ENCODE results near the gene VPS45. TPM values are rescaled to one million over a fixed set of nuclear protein-coding genes. Genes with fewer than 3 reads are reported as not detected.

The VPS45 gene
- total and polyA plus RNA-seq, 2 of the 13 experiments (the other 11 are each of a cell fraction or from before 2014, with no cell fraction given), result 15.2 to 25.2 TPM

- TF ChIP-seq, protein P1, sequence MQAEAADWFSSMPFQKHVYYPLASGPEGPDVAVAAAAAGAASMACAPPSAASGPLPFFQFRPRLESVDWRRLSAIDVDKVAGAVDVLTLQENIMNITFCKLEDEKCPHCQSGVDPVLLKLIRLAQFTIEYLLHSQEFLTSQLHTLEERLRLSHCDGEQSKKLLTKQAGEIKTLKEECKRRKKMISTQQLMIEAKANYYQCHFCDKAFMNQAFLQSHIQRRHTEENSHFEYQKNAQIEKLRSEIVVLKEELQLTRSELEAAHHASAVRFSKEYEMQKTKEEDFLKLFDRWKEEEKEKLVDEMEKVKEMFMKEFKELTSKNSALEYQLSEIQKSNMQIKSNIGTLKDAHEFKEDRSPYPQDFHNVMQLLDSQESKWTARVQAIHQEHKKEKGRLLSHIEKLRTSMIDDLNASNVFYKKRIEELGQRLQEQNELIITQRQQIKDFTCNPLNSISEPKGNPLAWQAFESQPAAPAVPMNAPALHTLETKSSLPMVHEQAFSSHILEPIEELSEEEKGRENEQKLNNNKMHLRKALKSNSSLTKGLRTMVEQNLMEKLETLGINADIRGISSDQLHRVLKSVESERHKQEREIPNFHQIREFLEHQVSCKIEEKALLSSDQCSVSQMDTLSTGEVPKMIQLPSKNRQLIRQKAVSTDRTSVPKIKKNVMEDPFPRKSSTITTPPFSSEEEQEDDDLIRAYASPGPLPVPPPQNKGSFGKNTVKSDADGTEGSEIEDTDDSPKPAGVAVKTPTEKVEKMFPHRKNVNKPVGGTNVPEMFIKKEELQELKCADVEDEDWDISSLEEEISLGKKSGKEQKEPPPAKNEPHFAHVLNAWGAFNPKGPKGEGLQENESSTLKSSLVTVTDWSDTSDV (CRISPR knock-in tag; IDR thresholded peaks at IDR 0.05), result no peak
- no peak for TF ChIP-seq NONO (IDR thresholded peaks at IDR 0.05)
- TF ChIP-seq NONO (CRISPR knock-in tag; conservative IDR thresholded peaks at IDR 0.05), result no peak
- no peak for TF ChIP-seq ZSCAN22 (CRISPR knock-in tag; IDR thresholded peaks at IDR 0.05)
- no peak for TF ChIP-seq PLRG1 (conservative IDR thresholded peaks at IDR 0.05)
Observed at GRCh38 chr1:150179867-150180266, 112.3 kb downstream of the VPS45 start (continued).

DNA sequence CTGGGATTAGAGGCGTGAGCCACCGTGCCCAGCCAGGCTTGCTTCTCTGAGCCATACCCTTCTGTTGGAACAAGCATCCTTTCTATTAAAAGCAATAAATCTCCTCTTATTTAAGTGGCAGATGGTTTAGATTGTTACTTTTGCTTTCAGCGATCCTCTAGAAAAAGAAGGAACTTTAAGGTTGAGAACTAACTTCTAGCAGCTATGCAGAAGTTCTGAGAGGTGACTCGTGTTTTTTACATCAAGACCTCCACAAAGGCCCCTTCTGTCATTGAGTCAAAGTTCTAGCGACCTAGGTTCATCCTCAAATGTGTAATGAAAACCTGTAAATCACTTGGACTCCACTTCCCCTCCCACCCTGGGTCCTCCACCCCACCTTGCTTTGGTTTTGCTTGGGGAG, 112.9 kb downstream of the VPS45 start:
- H2AFZ ChIP-seq (ENCODE audit: low read length), result no peak overlapping the region

More for the DNA sequence above, 112.9 kb downstream of the VPS45 start:
- no peak overlapping the region for H3K9ac ChIP-seq (ENCODE audit: insufficient read depth, low read depth, low read length)
- no peak overlapping the region for H3K4me3 ChIP-seq (replicated peaks in 1 of 3; ENCODE audit: insufficient read depth in 1 of 3, low read depth in 2 of 3, low read length in 3 of 3)
- no peak for ATAC-seq
- H3K27ac ChIP-seq (ENCODE audit: extremely low read length, insufficient read depth, low read length), result no peak overlapping the region
- in situ Hi-C loops (cut with HindIII; ENCODE audit: extremely low pct_ligation_motif_present, low pct_unique_long_range_greater_than_20kb) (no loop called here), intact Hi-C loops (cut with micrococcal nuclease; ENCODE audit: unreplicated experiment) (no loop called here)
- H3K4me1 ChIP-seq (ENCODE audit: insufficient read depth, low read length), result peaks cover 17% of the 10 kb centered on the region
- no peak for DNase-seq (ENCODE audit: low spot score)
- H4K20me1 ChIP-seq (ENCODE audit: insufficient read depth, low read length), result no peaks in the 10 kb centered on the region
- no TSS peak for BruUV-seq (replicated peaks)
- FAIRE-seq, result no peak
- no peak overlapping the region for H3K4me2 ChIP-seq (ENCODE audit: low read depth, low read length)
- H3K79me2 ChIP-seq (ENCODE audit: insufficient read depth, low read length), result no peaks in the 10 kb centered on the region
- 32% methylated on average over 5 of the region's 5 CpGs for WGBS (ENCODE audit: low lambda C conversion rate)
- no peaks in the 10 kb centered on the region for H3K36me3 ChIP-seq (replicated peaks in 1 of 2; ENCODE audit: control insufficient read depth in 1 of 2, insufficient read depth in 2 of 2, low read length in 2 of 2)
- 0 out of 5 replicates have a peak, but pooled peaks cover 0 to 5% of the 10 kb centered on the region in 2 experiments for H3K27me3 ChIP-seq (ENCODE audit: control insufficient read depth in 1 of 2, insufficient read depth in 2 of 2, low read length in 2 of 2)
- ChIA-PET CTCF (ENCODE audit: low intra/inter-chr PET ratio, low total read pairs) (no interaction called here), POLR2A (no interaction called here)
- no peak for TF ChIP-seq ZNF800 (CRISPR knock-in tag; IDR thresholded peaks at IDR 0.05)
- no peak for TF ChIP-seq CTCF (CRISPR knock-in tag; IDR thresholded peaks at IDR 0.05)
- TF ChIP-seq MIER3 (CRISPR knock-in tag; IDR thresholded peaks at IDR 0.05; ENCODE audit: borderline replicate concordance), result no peak
- TF ChIP-seq ZNF256 (CRISPR knock-in tag; conservative IDR thresholded peaks at IDR 0.05), result no peak
- TF ChIP-seq PHF8 (CRISPR knock-in tag; IDR thresholded peaks at IDR 0.05), result no peak
- no peak for TF ChIP-seq EZH2 (conservative IDR thresholded peaks at IDR 0.05; ENCODE audit: low read depth, low read length)
- no peak for TF ChIP-seq ZNF782 (CRISPR knock-in tag; IDR thresholded peaks at IDR 0.05; ENCODE audit: borderline replicate concordance)
- no peak for TF ChIP-seq PAX8 (CRISPR knock-in tag; IDR thresholded peaks at IDR 0.05; ENCODE audit: borderline replicate concordance)
- no peak for TF ChIP-seq ZSCAN22 (CRISPR knock-in tag; IDR thresholded peaks at IDR 0.05)
- no peak for TF ChIP-seq ZNF776 (CRISPR knock-in tag; IDR thresholded peaks at IDR 0.05)
- no peak for TF ChIP-seq NPAS2 (CRISPR knock-in tag; IDR thresholded peaks at IDR 0.05; ENCODE audit: borderline replicate concordance)
- no peak for TF ChIP-seq JUNB (CRISPR knock-in tag; IDR thresholded peaks at IDR 0.05; ENCODE audit: borderline replicate concordance)
- no peak for TF ChIP-seq AGO1 (IDR thresholded peaks at IDR 0.05; ENCODE audit: low read depth, low read length, poor library complexity, severe bottlenecking)
- no peaks in the 10 kb centered on the region for H3K9me3 ChIP-seq (ENCODE audit: low read length)

All from HepG2 (cell line).